WTC11 (cell line): Measurements from ENCODE around the gene FUT8.

Experiments
- CBFB ChIP-seq: sonication (generic); formaldehyde crosslinking; IDR thresholded peaks from 2 replicates; pipeline ENCODE4 v1.8.1; 2022; ENCODE audit warnings: mild to moderate bottlenecking, low read depth, missing genetic modification reagents
- ESRRA ChIP-seq: sonication (generic); formaldehyde crosslinking; IDR thresholded peaks from 2 replicates; pipeline ENCODE4 v1.8.1; 2022; ENCODE audit warnings: mild to moderate bottlenecking, missing genetic modification reagents, borderline replicate concordance
- ETV6 ChIP-seq: sonication (generic); formaldehyde crosslinking; IDR thresholded peaks from 2 replicates; pipeline ENCODE4 v1.8.1; 2022; ENCODE audit warnings: mild to moderate bottlenecking, missing genetic modification reagents
- GABPB1 ChIP-seq: sonication (generic); formaldehyde crosslinking; IDR thresholded peaks from 2 replicates; pipeline ENCODE4 v1.8.1; 2023; ENCODE audit warnings: mild to moderate bottlenecking, missing genetic modification reagents
- TF ChIP-seq, protein P1 (sequence below): sonication (generic); formaldehyde crosslinking; IDR thresholded peaks from 2 replicates; pipeline ENCODE4 v1.8.0; 2022; ENCODE audit warnings: mild to moderate bottlenecking, missing genetic modification reagents

- TF ChIP-seq, protein P1, sequence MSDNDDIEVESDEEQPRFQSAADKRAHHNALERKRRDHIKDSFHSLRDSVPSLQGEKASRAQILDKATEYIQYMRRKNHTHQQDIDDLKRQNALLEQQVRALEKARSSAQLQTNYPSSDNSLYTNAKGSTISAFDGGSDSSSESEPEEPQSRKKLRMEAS (CRISPR knock-in tag): no peak
- TF ChIP-seq GABPB1 (CRISPR knock-in tag): no peak
- no peak for TF ChIP-seq ETV6 (CRISPR knock-in tag)
- TF ChIP-seq ESRRA: no peak
- TF ChIP-seq CBFB (CRISPR knock-in tag): no peak
Measured at GRCh38 chr14:65413739-65414045, 1.2 kb downstream of the FUT8 start.
